Neural cell (in vitro differentiated cells): ENCODE results near the gene RENBP. TPM values are rescaled to one million over a fixed set of nuclear protein-coding genes. Genes with fewer than 3 reads are reported as not detected.

Source experiments
- H2AFZ ChIP-seq: fragments of 200-600, 300-800 bp; sonication (generic), shearing (Covaris generic); 2 replicates; pipeline ENCODE4 v1.6.0; 2014; ENCODE audit warnings: low read depth, mild to moderate bottlenecking, antibody characterized with exemption, low read length, moderate library complexity
- H3F3A ChIP-seq: fragments of 200-600 bp; shearing (Covaris generic); 2 replicates; pipeline ENCODE4 v1.6.1; 2016; ENCODE audit warnings: mild to moderate bottlenecking, moderate library complexity, mixed read lengths, antibody characterized with exemption, low read length; ENCODE audit not compliant: insufficient read depth, poor library complexity, severe bottlenecking
- H3K27ac ChIP-seq: fragments of 200-600, 300-800 bp; sonication (generic), shearing (Covaris generic); 2 replicates; pipeline ENCODE4 v1.5.1; 2014; ENCODE audit warnings: mild to moderate bottlenecking, low read length, moderate library complexity
- H3K27me3 ChIP-seq: fragments of 300-800, 200-600 bp; sonication (generic), shearing (Covaris generic); 2 replicates; pipeline ENCODE4 v1.6.0; 2014; ENCODE audit warnings: mild to moderate bottlenecking, low read depth, low read length, moderate library complexity; ENCODE audit not compliant: insufficient read depth
- H3K36me3 ChIP-seq: fragments of 300-800, 200-600 bp; sonication (generic), shearing (Covaris generic); 2 replicates; pipeline ENCODE4 v1.5.1; 2014; ENCODE audit warnings: mild to moderate bottlenecking, antibody characterized with exemption, low read length, moderate library complexity; ENCODE audit not compliant: insufficient read depth
- H3K4me2 ChIP-seq: fragments of 300-800, 200-600 bp; sonication (generic), shearing (Covaris generic); 2 replicates; pipeline ENCODE4 v1.6.0; 2014; ENCODE audit warnings: mild to moderate bottlenecking, low read length
- H3K4me3 ChIP-seq: fragments of 300-800, 200-600 bp; sonication (generic), shearing (Covaris generic); 2 replicates; pipeline ENCODE4 v1.5.1; 2014; ENCODE audit warnings: mild to moderate bottlenecking, low read length, moderate library complexity
- H3K79me2 ChIP-seq: fragments of 200-600 bp; shearing (Covaris generic); replicated peaks from 2 replicates; pipeline ENCODE4 v1.6.0; 2014; ENCODE audit warnings: mild to moderate bottlenecking, low read length, moderate library complexity; ENCODE audit not compliant: insufficient read depth
- H3K9ac ChIP-seq: fragments of 300-800, 200-600 bp; sonication (generic), shearing (Covaris generic); 2 replicates; pipeline ENCODE4 v1.6.1; 2016; ENCODE audit warnings: mild to moderate bottlenecking, low read length, mixed read lengths
- H3K9me2 ChIP-seq: fragments of 200-600 bp; shearing (Covaris generic); 2 replicates; pipeline ENCODE4 v1.6.1; 2016; ENCODE audit warnings: mild to moderate bottlenecking, low read length, mixed read lengths; ENCODE audit not compliant: insufficient read depth
- H3K9me3 ChIP-seq: fragments of 200-600, 300-800 bp; sonication (generic), shearing (Covaris generic); 2 replicates; pipeline ENCODE4 v1.6.1; 2016; ENCODE audit warnings: mild to moderate bottlenecking, mixed run types, low read length, moderate library complexity, mixed read lengths
- H4K20me1 ChIP-seq: fragments of 200-600 bp; shearing (Covaris generic); 2 replicates; pipeline ENCODE4 v1.6.1; 2016; ENCODE audit warnings: mild to moderate bottlenecking, mixed run types; ENCODE audit not compliant: insufficient read depth
- EP300 ChIP-seq: fragments of 450-650 bp; conservative IDR thresholded peaks from 2 replicates; pipeline ENCODE4 v1.6.1; 2014; ENCODE audit warnings: antibody characterized with exemption, mild to moderate bottlenecking, moderate library complexity; ENCODE audit not compliant: poor library complexity, severe bottlenecking
- EZH2 ChIP-seq: fragments of 200-600, 300-800 bp; shearing (Covaris generic), sonication (generic); IDR thresholded peaks from 2 replicates; pipeline ENCODE4 v1.6.1; 2014; ENCODE audit warnings: antibody characterized with exemption, low read length, borderline replicate concordance, mild to moderate bottlenecking; ENCODE audit not compliant: insufficient read depth, poor library complexity, severe bottlenecking
- MXI1 ChIP-seq: fragments of 450-650 bp; conservative IDR thresholded peaks from 2 replicates; pipeline ENCODE4 v1.6.1; 2014; ENCODE audit warnings: antibody characterized with exemption, mild to moderate bottlenecking; ENCODE audit not compliant: poor library complexity, severe bottlenecking
- POLR2AphosphoS5 ChIP-seq: IDR thresholded peaks from 2 replicates; pipeline ENCODE4 v1.6.1; 2012
- RAD21 ChIP-seq: fragments of 450-650 bp; conservative IDR thresholded peaks from 2 replicates; pipeline ENCODE4 v1.6.1; 2014; ENCODE audit warnings: antibody characterized with exemption, mild to moderate bottlenecking, moderate library complexity
- SMC3 ChIP-seq: fragments of 450-650 bp; conservative IDR thresholded peaks from 2 replicates; pipeline ENCODE4 v1.6.1; 2014; ENCODE audit warnings: antibody characterized with exemption, mild to moderate bottlenecking, moderate library complexity; ENCODE audit not compliant: poor library complexity
- TAF1 ChIP-seq: IDR thresholded peaks from 2 replicates; pipeline ENCODE4 v1.6.1; 2012; ENCODE audit warnings: low read depth
- polyA plus RNA-seq: library from polyadenylated mRNA; depleted of rRNA; stranded (reverse); fragments of >200 nt; gene quantifications from 2 replicates; pipeline ENCODE4 v1.2.3, GENCODE V29; 2014
- TF ChIP-seq, protein P1 (sequence below): IDR thresholded peaks from 2 replicates; pipeline ENCODE4 v1.6.1; 2012; ENCODE audit warnings: borderline replicate concordance
- TF ChIP-seq, protein P2 (sequence below): fragments of 450-650 bp; IDR thresholded peaks from 2 replicates; pipeline ENCODE4 v1.5.1; 2014; ENCODE audit warnings: antibody characterized with exemption, mild to moderate bottlenecking, moderate library complexity; ENCODE audit not compliant: poor library complexity, severe bottlenecking

RENBP gene
- polyA plus RNA-seq, 1 donor from 2014 or later, result 0.89 TPM

DNA sequence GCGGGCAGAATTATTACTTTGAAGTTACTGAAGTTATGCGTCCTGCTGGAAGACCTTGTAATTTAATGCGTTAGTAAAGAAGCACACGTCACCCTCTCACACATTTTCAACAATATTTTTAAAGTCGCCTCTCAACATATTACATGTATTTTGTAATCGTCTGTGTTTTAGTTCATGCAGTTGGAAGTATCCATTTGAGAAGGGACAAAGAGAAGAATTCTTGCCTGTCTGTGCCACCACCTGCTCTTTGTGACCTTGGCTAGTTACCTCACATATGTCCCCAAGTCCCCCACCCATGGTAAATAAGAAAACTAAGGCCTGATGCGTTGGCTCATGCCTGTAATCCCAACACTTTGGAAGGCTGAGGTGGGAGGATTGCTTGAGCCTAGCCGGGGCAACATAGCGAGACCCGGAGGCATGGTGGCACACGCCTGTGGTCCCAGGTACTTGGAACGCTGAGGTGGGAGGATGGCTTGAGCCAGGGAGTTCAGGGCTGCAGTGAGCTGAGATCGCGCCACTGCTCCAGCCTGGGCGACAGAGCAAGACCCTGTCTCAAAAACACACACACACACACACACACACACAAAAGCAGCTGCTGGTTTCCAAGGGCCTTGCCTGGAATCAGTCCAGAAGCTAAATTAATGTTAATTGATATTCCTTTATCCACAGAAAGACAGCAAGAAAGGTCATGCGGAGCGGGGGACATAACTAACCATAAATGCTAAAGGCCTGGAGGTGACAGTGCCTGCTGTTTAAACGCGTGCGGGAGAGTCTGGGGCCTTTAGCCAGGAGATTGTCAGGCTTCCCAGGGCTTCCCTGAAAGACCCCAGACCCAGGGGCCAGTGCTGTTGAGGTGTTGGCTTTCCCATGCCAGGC lies 28.9 kb upstream of the RENBP start:
- Histone ChIP-seq H3K9ac (peak overlapping the region; percentile 98), H3K36me3 (no peaks in the 10 kb centered on the region), H3K4me3 (peak overlapping the region; percentile 66), H3K27ac (peak overlapping the region; percentile 84), H3K9me2 (no peaks in the 10 kb centered on the region), H4K20me1 (no peaks in the 10 kb centered on the region), H2AFZ (no peak overlapping the region), H3K4me2 (no peak overlapping the region), H3K9me3 (no peaks in the 10 kb centered on the region), H3F3A (no peaks in the 10 kb centered on the region), H3K79me2 (peaks cover 2% of the 10 kb centered on the region), H3K27me3 (no peaks in the 10 kb centered on the region)
- TF ChIP-seq RAD21, result no peak
- TF ChIP-seq TAF1, result no peak
- TF ChIP-seq EZH2, result no peak
- TF ChIP-seq SMC3, result no peak
- no peak for TF ChIP-seq MXI1
- TF ChIP-seq, protein P1, sequence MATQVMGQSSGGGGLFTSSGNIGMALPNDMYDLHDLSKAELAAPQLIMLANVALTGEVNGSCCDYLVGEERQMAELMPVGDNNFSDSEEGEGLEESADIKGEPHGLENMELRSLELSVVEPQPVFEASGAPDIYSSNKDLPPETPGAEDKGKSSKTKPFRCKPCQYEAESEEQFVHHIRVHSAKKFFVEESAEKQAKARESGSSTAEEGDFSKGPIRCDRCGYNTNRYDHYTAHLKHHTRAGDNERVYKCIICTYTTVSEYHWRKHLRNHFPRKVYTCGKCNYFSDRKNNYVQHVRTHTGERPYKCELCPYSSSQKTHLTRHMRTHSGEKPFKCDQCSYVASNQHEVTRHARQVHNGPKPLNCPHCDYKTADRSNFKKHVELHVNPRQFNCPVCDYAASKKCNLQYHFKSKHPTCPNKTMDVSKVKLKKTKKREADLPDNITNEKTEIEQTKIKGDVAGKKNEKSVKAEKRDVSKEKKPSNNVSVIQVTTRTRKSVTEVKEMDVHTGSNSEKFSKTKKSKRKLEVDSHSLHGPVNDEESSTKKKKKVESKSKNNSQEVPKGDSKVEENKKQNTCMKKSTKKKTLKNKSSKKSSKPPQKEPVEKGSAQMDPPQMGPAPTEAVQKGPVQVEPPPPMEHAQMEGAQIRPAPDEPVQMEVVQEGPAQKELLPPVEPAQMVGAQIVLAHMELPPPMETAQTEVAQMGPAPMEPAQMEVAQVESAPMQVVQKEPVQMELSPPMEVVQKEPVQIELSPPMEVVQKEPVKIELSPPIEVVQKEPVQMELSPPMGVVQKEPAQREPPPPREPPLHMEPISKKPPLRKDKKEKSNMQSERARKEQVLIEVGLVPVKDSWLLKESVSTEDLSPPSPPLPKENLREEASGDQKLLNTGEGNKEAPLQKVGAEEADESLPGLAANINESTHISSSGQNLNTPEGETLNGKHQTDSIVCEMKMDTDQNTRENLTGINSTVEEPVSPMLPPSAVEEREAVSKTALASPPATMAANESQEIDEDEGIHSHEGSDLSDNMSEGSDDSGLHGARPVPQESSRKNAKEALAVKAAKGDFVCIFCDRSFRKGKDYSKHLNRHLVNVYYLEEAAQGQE, result no peak
- no peak for TF ChIP-seq POLR2AphosphoS5
- TF ChIP-seq EP300, result no peak
- TF ChIP-seq, protein P2, sequence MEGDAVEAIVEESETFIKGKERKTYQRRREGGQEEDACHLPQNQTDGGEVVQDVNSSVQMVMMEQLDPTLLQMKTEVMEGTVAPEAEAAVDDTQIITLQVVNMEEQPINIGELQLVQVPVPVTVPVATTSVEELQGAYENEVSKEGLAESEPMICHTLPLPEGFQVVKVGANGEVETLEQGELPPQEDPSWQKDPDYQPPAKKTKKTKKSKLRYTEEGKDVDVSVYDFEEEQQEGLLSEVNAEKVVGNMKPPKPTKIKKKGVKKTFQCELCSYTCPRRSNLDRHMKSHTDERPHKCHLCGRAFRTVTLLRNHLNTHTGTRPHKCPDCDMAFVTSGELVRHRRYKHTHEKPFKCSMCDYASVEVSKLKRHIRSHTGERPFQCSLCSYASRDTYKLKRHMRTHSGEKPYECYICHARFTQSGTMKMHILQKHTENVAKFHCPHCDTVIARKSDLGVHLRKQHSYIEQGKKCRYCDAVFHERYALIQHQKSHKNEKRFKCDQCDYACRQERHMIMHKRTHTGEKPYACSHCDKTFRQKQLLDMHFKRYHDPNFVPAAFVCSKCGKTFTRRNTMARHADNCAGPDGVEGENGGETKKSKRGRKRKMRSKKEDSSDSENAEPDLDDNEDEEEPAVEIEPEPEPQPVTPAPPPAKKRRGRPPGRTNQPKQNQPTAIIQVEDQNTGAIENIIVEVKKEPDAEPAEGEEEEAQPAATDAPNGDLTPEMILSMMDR, result no peak

DNA sequence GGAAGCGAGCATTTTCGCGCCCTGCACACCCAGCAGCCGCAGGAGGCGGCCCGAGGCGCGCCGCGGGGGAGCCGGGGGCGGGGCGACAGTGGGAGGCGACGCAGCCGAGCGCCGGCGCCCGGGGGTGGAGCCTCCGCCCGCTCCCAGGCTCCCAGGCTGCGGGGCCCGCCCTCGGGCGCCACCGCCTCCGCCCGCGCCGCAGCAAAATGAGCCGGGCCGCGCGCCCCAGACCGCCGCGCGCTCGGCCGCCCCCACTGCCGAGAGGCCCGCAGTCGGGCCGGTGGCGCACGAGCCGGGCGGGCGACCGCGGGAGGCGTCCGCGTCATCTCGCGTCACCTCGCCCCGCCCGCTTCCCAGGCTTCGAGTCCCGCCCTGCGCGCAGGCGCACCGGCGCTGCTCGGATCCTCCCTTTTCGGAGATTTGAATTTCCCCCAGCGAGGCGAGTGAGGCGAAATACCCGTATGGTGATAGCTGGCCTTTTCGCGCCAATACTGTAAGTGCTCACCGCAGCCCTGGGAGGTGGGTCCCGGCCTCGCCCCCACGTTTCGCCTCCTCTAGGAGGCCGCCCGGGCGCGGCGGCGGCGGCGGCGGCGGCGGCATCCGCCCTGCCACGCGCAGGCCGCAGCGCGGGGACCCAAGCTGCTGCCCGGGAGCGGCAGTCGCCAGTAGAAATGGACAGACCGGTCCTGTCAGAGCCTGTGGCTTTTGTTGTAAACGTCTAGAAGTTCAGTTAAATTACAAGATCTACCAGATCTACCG lies 28.1 kb upstream of the RENBP start, which contains the start of gene TMEM187:
TSS of gene TMEM187 (plus strand) at position 387 of the 759 bp plus-strand sequence. CDS start 9,309 bp downstream, outside the sequence.
- H3K9ac ChIP-seq, result peak within 1 kb of the TSS; percentile 98
- no peaks in the 10 kb centered on the region for H3K36me3 ChIP-seq
- H3K9me3 ChIP-seq, result no peaks in the 10 kb centered on the region
- peak within 1 kb of the TSS; percentile 98 for H3K27ac ChIP-seq
- no peak within 1 kb of the TSS for H3K4me2 ChIP-seq
- peak within 1 kb of the TSS; percentile 85 for H3K4me3 ChIP-seq
- no peak within 1 kb of the TSS for H2AFZ ChIP-seq
- no peaks in the 10 kb centered on the region for H3K9me2 ChIP-seq
- H4K20me1 ChIP-seq, result no peaks in the 10 kb centered on the region
- peaks cover 10% of the 10 kb centered on the region for H3K79me2 ChIP-seq
- TF ChIP-seq MXI1, result peak; percentile 56
- no peak for TF ChIP-seq RAD21
- TF ChIP-seq, protein P2, result no peak
- TF ChIP-seq SMC3, result peak; percentile 41
- TF ChIP-seq POLR2AphosphoS5, result peak; percentile 69
- TF ChIP-seq EP300, result no peak
- TF ChIP-seq EZH2, result no peak
- TF ChIP-seq, protein P1, result no peak
- TF ChIP-seq TAF1, result no peak
- no peaks in the 10 kb centered on the region for H3F3A ChIP-seq
- no peaks in the 10 kb centered on the region for H3K27me3 ChIP-seq
